Testis (tissue), 2 donors: Measurements from ENCODE around the gene MAML2.

ENCODE experiments used
- CTCF ChIP-seq, 3 experiments: fragments of 450-650 bp in 2 of 3; fragments of 200-600 bp in 1 of 3; sonication (generic) in 1 of 3; IDR thresholded peaks; one replicate each; pipeline ENCODE4 v1.5.1; 2016 to 2019; ENCODE audit warnings: antibody characterized with exemption in 3 of 3, mild to moderate bottlenecking in 2 of 3, moderate library complexity in 1 of 3
- POLR2A ChIP-seq: fragments of 450-650 bp; IDR thresholded peaks from one replicate; pipeline ENCODE4 v1.6.1; 2017; ENCODE audit warnings: antibody characterized with exemption, mild to moderate bottlenecking, moderate library complexity

GRCh38 chr11:96290031-96290430 is 53.0 kb downstream of the MAML2 start:
- TF ChIP-seq CTCF (IDR thresholded peaks at IDR 0.05) (no peak), POLR2A (no peak)
